ENCODE data around the gene SRCIN1. TPM values are rescaled to one million over a fixed set of nuclear protein-coding genes. Genes with fewer than 3 reads are reported as not detected.

SRCIN1 gene
- total RNA-seq, 1 donor from 2014 or later: 0.59 TPM

DNA sequence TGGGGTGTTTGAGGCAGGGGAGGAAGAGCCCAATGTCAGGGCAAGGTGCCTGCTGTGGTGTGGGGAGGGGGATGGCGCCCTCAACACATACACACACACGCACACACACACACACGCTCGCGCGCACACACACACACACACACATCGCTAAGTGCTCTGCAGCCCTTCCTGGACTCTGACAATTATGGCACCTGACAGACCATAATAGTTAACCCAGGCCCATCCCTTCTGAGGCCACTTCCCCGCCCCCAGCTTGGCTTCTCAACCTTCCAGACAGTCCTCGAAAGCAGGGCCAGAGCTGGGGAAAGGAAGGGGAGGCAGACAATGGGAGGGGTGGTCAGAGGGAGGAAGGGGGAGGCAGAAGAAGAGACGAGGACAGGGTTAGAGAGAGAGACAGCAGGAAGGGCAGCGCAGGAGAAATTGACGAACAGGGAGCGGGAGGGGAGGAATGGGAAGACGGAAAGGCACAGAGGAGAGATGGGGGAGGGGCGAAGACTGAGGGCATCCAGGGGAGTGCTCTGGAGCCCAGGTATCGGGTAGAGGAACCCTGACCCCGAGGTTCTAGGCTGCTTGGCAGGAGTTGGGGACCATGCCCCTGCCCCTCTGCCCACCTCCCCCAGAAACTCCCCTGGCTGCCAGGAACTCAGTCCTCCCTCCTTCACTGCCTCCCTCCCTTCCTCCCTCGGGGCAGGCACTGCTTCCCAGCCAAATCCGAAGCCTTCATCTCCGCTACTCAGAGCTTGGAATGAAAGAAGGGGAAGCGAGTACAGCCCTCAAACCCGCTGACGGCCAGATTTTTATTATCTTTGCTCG lies 4.0 kb downstream of the SRCIN1 start:
- DNase-seq (ENCODE audit: low spot score): no peak
- peaks cover 7% of the 10 kb centered on the region for H3K36me3 Mint-ChIP-seq (ENCODE audit: low read depth, unreplicated experiment)
- peaks cover 23% of the 10 kb centered on the region for H3K27me3 Mint-ChIP-seq (ENCODE audit: unreplicated experiment)
- TF ChIP-seq, protein P1, sequence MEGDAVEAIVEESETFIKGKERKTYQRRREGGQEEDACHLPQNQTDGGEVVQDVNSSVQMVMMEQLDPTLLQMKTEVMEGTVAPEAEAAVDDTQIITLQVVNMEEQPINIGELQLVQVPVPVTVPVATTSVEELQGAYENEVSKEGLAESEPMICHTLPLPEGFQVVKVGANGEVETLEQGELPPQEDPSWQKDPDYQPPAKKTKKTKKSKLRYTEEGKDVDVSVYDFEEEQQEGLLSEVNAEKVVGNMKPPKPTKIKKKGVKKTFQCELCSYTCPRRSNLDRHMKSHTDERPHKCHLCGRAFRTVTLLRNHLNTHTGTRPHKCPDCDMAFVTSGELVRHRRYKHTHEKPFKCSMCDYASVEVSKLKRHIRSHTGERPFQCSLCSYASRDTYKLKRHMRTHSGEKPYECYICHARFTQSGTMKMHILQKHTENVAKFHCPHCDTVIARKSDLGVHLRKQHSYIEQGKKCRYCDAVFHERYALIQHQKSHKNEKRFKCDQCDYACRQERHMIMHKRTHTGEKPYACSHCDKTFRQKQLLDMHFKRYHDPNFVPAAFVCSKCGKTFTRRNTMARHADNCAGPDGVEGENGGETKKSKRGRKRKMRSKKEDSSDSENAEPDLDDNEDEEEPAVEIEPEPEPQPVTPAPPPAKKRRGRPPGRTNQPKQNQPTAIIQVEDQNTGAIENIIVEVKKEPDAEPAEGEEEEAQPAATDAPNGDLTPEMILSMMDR (IDR thresholded peaks at IDR 0.05; ENCODE audit: unreplicated experiment): no peak
- H3K27ac Mint-ChIP-seq (ENCODE audit: unreplicated experiment): no peak overlapping the region
- peaks cover 11% of the 10 kb centered on the region for H3K4me1 Mint-ChIP-seq (ENCODE audit: unreplicated experiment)
- H3K9me3 Mint-ChIP-seq (ENCODE audit: unreplicated experiment): no peaks in the 10 kb centered on the region
- peak overlapping the region; percentile 21 for H3K4me3 Mint-ChIP-seq (ENCODE audit: unreplicated experiment)

DNA sequence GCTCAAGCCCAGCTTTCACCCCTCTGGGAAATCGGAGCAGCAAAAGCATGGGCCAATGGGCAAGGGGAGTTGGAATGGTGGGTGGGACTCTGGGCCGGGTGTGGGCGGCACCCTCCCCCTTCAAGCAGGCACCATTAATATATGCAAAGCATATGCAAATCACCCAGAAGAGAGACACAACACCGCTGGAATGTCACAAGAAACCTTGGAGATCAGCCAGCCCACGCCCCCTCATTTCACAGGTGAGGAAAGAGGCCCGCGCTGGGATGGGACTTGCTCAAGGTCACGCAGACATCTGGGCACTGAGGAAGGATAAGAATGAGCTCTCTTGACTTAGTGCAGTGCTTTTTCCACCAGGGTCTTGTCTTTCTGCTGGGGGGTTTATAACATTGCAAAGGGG lies 4.8 kb downstream of the SRCIN1 start:
- Mint-ChIP-seq H3K27me3 (ENCODE audit: unreplicated experiment) (peaks cover 22% of the 10 kb centered on the region), H3K9me3 (ENCODE audit: unreplicated experiment) (no peaks in the 10 kb centered on the region), H3K36me3 (ENCODE audit: low read depth, unreplicated experiment) (peaks cover 7% of the 10 kb centered on the region), H3K4me1 (ENCODE audit: unreplicated experiment) (peaks cover 11% of the 10 kb centered on the region), H3K4me3 (ENCODE audit: unreplicated experiment) (peak overlapping the region; percentile 53), H3K27ac (ENCODE audit: unreplicated experiment) (no peak overlapping the region)
- TF ChIP-seq, protein P1 (IDR thresholded peaks at IDR 0.05; ENCODE audit: unreplicated experiment): no peak
- DNase-seq (ENCODE audit: low spot score): no peak

DNA sequence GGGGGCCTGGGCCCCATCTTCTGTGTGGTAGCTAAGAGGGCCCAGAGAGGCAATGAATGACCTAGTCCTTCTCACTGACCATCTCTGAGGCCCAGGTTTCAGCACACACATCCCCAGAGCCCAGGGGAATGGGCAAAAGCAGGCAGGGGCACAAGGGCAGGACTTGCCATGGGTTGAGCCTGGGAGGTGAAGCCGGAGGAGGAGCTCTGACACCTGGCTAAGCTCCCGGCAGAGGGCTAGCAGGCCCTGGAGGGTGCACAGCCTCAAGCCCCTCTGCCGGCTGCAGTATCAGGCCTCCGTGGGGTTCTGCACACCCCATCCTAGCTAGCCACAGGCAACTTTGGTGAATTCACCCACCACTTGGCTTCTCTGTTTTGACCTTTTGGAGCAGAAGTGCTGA lies 5.3 kb downstream of the SRCIN1 start:
- Mint-ChIP-seq H3K4me3 (ENCODE audit: unreplicated experiment) (no peak overlapping the region), H3K27ac (ENCODE audit: unreplicated experiment) (no peak overlapping the region), H3K9me3 (ENCODE audit: unreplicated experiment) (no peaks in the 10 kb centered on the region), H3K36me3 (ENCODE audit: low read depth, unreplicated experiment) (peaks cover 7% of the 10 kb centered on the region), H3K4me1 (ENCODE audit: unreplicated experiment) (peaks cover 11% of the 10 kb centered on the region), H3K27me3 (ENCODE audit: unreplicated experiment) (peaks cover 22% of the 10 kb centered on the region)
- no peak for DNase-seq (ENCODE audit: low spot score)
- TF ChIP-seq, protein P1 (IDR thresholded peaks at IDR 0.05; ENCODE audit: unreplicated experiment): no peak

DNA sequence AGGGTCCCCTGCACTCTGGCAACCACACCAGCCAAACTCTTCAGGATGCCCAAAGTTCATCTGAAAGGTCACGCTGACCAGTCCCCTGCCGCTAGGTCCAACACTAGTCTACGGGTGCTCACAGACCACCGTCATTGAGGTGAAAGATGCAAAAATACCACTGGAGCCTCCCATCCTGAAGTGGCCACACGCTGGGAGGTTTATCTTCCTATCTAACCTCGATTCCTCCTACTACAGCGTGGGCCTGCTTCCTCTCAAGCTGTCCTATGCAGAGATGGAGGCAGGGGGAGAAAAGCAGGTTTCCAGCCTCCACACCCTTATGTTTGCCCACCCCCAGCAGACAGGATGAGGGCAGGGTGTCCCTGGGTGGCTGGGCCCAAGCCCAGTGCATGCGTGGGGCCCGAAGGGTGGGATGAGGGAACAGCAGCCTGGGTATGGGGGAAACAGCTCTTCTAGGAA lies 6.3 kb downstream of the SRCIN1 start:
- no peak overlapping the region for H3K27ac Mint-ChIP-seq (ENCODE audit: unreplicated experiment)
- H3K9me3 Mint-ChIP-seq (ENCODE audit: unreplicated experiment): no peaks in the 10 kb centered on the region
- no peak overlapping the region for H3K4me3 Mint-ChIP-seq (ENCODE audit: unreplicated experiment)
- no peak for DNase-seq (ENCODE audit: low spot score)
- H3K36me3 Mint-ChIP-seq (ENCODE audit: low read depth, unreplicated experiment): peaks cover 7% of the 10 kb centered on the region
- H3K4me1 Mint-ChIP-seq (ENCODE audit: unreplicated experiment): peaks cover 11% of the 10 kb centered on the region
- TF ChIP-seq, protein P1 (IDR thresholded peaks at IDR 0.05; ENCODE audit: unreplicated experiment): no peak
- H3K27me3 Mint-ChIP-seq (ENCODE audit: unreplicated experiment): peaks cover 24% of the 10 kb centered on the region

DNA sequence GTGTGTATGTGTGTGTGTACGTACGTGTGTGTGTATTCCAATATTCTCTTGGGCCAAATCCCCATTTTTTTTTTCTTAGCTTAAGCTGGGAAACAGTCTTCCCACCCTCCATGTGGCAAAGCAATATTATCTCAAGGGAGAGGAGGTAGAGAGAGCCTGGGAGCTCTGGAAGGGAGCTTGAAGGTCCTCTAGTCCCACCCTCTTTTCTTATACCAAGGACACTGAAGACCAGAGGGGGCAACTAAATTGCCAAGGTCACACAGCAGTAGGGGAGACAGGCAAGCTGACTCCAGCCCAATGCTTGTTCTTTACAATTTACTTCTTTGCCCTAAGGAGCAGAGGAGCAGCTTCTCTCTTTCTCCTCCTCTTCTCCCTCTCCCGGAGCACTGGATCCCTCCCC lies 6.8 kb downstream of the SRCIN1 start:
- Mint-ChIP-seq H3K27ac (ENCODE audit: unreplicated experiment) (no peak overlapping the region), H3K4me1 (ENCODE audit: unreplicated experiment) (peaks cover 11% of the 10 kb centered on the region), H3K27me3 (ENCODE audit: unreplicated experiment) (peaks cover 23% of the 10 kb centered on the region), H3K9me3 (ENCODE audit: unreplicated experiment) (no peaks in the 10 kb centered on the region), H3K4me3 (ENCODE audit: unreplicated experiment) (no peak overlapping the region), H3K36me3 (ENCODE audit: low read depth, unreplicated experiment) (peaks cover 7% of the 10 kb centered on the region)
- DNase-seq (ENCODE audit: low spot score): no peak
- TF ChIP-seq, protein P1 (IDR thresholded peaks at IDR 0.05; ENCODE audit: unreplicated experiment): no peak

All from endothelial cell (in vitro differentiated cells).